ENCODE data around the gene PGS1.

The PGS1 gene

DNA sequence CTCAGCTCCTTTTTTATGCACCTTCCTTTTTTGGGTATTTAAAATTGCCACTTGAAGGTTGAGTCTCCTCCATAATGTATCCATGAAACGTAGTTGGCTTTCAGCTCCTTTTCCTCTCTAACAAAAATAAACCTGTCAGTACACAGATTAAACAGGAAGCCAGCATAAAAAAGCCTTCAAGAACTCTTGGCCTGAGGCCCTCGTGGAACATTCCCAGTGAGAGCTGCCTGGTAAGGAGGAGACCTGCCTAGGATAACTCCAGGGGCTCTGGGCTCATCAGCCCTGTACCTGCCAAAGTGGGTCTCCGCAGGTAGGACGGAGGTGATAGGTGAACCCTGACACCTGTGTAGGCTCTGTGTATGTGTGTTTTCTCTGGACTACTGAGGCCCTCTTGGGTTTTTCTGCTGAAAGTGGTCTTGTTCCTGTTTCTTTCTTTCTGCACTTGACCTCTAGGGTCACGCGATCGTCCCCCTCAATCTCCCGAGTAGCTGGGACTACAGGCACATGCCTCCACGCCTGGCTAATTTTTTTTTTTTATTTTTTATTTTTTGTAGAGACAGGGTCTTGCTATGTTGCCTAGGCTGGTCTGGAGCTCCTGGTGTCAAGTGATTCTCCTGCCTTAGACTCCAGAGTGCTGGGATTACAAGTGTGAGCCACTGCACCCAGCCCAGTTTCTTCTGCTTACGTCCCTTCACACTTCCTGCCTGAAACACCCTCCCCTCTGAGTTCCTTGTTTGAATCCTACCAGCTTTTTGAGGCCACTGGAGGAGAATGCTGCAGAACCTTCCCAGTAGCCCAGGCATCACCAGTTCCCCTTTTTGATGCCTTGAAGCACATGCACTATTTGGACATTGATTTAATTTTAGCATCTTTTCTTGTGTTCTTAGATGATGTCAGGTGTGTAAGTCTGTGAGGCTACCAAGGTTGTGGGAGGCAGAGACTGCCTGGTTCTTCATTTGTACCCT, 9.8 kb downstream of the PGS1 start:
- DNase-seq (ENCODE audit: low read depth in 3 of 3) = no peak

DNA sequence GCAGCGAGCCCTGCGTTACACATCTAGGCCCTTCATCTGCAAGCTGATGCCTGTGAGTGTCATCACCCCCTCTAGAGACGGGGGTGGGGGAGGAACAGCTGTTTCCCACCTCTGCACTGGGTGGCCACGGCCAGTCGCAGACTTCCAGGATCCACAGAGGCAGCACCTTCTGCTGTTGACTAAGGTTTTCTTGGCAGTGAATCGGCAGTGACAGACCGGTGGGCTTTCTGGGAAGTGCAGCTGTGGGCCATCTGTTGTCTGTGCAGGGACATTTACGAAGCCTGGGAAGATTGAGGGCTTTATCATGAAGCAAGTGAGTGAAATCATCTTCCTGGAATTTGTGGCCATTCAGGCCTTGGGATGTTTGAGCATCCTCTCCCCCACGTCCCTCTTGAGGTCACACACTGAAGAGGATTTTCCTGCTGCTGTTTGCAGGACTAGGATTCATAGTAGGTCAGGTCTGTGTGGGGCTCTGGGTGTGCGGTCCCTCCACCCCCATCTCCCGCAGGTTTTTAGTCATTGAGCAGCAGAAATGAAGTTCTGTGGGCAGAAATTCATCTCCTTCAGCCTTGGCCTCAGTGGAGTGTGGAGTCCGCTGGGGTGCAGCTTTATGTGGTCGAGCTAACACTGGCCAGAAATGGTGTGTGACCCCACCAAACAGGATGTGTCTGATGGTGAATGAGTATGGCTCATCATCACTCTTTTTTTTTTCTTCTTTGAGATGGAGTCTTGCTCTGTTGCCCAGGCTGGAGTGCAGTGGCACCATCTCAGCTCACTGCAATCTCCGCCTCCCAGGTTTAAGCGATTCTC, 12.0 kb downstream of the PGS1 start:
- DNase-seq (ENCODE audit: low read depth in 3 of 3) = no peak

GRCh38 chr17:78391051-78391431, 12.6 kb downstream of the PGS1 start:
- no peak for DNase-seq (ENCODE audit: low read depth in 3 of 3)

GRCh38 chr17:78391843-78392242, 13.4 kb downstream of the PGS1 start:
- DNase-seq (ENCODE audit: low read depth in 3 of 3) = no peak

GRCh38 chr17:78392295-78392694, 13.8 kb downstream of the PGS1 start:
- DNase-seq (ENCODE audit: low read depth in 3 of 3) = no peak

GRCh38 chr17:78393575-78393974, 15.1 kb downstream of the PGS1 start:
- DNase-seq (ENCODE audit: low read depth in 3 of 3) = no peak

GRCh38 chr17:78394209-78394608, 15.8 kb downstream of the PGS1 start:
- DNase-seq (ENCODE audit: low read depth in 3 of 3) = no peak

DNA sequence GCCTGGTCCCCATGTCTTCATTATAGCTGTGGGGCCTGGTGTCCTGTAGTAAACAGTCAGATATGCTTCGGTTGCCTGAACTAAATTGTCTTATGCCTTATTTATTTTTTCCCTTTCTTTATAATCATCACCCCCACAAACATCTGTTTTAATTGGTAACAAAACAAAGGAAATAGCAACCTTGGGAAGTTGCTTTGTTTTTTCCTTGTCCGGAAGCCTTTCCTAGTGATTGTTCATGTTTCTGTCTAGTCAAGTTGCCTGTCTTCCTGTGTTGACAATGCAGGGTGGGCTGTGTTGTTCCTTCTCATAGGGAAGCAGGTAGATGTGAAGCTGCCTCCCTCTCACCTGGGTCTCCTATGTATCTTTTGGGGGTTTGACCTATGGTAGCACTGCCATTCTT, 16.7 kb downstream of the PGS1 start:
- no peak for DNase-seq (ENCODE audit: low read depth in 3 of 3)

DNA sequence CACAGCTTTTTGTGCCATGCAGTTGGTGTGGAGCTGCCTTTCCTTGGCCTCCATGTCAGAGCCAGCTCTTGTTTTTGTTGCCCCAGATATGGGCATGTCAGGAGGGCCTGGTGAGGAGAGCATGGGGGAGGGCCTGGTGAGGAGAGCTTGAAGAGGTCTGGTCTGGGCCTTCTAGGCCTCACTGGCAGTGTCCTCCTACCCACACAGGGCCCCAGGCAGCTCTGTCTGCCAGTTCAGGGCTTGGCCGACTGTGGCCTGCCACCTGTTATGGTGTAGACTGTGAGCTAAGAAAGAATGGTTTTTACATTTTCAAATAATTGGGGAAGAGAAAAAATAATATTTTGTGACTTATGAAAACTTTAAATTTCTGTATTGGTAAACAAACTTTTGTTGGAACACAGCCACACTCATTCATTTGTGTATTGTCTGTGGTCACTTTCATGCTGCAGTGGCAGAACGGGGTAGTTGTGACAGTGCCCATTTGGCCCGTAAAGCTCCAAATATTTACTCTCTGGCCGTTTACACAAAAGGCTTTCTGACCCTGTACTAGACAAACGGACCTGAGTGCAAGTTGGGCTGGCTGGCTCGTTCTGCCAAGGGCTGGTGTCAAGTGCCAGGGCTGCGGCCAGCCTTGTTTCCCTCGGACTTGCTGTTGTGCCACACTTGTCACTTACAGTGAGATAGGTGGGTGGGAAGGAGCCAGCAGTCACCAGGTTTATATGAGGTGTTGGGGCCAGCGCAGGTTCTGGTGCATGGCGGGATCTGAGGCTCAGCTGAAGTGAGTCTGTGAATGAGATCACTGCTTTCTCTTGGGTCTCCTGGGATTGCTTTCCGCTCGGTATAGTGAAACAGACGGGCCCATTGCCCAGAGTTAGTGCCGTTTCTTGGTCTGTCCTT, 18.2 kb downstream of the PGS1 start:
- no peak for DNase-seq (ENCODE audit: low read depth in 3 of 3)

DNA sequence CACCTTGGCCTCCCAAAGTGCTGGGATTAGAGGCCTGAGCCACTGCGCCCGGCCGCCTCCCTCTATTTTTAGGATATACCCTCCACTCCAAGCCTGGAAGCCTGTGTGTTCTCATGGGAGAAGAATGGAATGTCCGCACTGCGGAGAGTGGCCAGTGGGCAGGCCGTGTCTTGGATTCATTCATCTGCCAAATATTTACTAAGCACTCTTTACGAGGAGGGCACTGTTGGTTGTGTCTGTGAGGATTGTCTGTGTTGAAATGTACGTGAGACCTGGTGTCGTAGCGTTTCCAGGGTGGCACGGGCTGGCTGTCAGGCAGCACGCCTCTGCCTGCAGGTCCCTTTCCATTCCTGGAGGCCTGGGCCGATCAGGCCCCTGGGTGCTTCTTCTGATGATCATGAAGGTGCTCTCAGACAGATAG, 19.2 kb downstream of the PGS1 start:
- DNase-seq (ENCODE audit: low read depth in 3 of 3) = no peak

GRCh38 chr17:78398390-78398789, 19.9 kb downstream of the PGS1 start:
- DNase-seq (ENCODE audit: low read depth in 3 of 3) = no peak

DNA sequence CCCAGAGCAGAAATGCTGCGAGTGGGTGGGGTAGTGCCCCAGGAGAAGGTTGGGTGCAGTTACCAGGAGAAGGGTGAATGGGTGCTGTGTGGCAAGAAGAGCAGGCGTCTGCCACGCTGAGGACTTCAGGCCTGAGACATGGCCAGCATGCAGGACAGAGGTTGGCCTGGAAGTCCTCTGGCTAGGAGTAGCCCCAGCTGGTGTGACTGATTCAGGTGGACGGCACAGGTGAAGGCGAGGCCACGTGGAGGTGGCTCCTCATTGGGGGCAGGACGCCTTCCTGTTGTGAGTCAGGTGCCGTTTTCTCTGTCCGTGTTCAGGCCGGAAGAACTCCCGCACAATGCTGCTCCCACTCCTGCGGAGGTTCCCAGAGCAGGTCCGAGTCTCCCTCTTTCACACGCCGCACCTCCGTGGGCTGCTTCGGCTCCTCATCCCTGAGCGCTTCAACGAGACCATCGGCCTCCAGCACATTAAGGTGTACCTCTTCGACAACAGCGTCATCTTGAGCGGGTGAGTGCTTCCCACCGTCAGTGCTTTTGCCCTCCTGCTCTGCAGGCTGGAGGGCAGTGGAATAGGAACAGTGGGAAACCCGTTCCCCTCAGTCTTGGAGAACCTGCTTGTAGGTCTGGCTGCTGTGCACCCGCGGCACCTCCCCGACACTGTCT, 20.7 kb downstream of the PGS1 start:
- no peak for DNase-seq (ENCODE audit: low read depth in 3 of 3)

DNA sequence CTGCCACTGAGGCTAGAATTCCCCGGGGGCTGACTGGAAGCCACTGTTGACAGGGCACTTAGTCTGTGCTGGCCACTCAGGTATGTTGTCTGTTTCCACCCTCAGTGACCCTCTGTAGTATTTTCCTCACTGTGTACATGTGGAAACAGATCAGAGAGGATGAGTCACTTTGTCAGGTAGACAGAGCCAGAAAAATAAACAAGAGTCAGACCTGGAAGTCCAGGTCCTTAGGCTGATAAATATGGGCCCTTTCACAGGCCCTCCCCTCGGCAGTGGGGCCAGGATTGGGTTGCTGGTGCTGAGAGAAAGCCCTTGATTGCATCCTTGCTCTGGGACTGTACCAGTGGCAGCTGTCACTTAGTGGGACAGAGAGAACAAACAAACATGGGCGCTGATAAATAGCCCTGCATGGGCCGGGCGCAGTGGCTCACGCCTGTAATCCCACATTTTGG, 21.3 kb downstream of the PGS1 start:
- no peak for DNase-seq (ENCODE audit: low read depth in 3 of 3)

DNA sequence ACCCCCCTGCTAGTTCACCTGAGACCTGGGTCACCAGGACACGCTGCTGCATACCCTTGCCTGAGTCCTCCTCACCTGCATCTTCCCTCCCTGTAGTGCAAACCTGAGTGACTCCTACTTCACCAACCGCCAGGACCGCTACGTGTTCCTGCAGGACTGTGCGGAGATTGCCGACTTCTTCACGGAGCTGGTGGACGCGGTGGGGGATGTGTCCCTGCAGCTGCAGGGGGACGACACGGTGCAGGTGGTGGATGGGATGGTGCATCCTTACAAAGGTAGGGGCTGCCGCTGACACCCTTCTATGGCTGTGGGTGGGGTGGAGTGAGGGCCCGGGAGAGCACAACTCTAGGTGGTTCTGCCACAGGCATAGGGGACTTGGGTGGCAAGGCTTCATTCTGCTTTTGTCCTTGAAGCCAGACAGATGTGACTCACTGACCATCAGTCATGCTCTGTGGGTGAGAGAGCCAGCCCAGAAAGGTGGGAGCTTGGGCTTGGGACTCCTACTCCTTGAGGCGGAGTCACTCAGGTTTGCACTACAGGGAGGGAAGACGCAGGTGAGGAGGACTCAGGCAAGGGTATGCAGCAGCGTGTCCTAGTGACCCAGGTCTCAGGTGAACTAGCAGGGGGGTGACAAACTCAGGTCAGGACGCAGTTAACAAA, 22.3 kb downstream of the PGS1 start:
- DNase-seq (ENCODE audit: low read depth in 3 of 3) = no peak

GRCh38 chr17:78401246-78401645, 22.8 kb downstream of the PGS1 start:
- no peak for DNase-seq (ENCODE audit: low read depth in 3 of 3)

- DNase-seq (ENCODE audit: low read depth in 3 of 3) = no peak
Measured at GRCh38 chr17:78401891-78402290, 23.4 kb downstream of the PGS1 start.

GRCh38 chr17:78403822-78404221, 25.4 kb downstream of the PGS1 start:
- no peak for DNase-seq (ENCODE audit: low read depth in 3 of 3)

GRCh38 chr17:78406396-78406795, 27.9 kb downstream of the PGS1 start:
- DNase-seq (ENCODE audit: low read depth in 3 of 3) = no peak

GRCh38 chr17:78406920-78407319, 28.5 kb downstream of the PGS1 start:
- DNase-seq (ENCODE audit: low read depth in 3 of 3) = no peak

GRCh38 chr17:78407387-78408000, 29.0 kb downstream of the PGS1 start:
- DNase-seq (ENCODE audit: low read depth in 3 of 3) = no peak

Measured in stimulated activated CD4-positive, alpha-beta T cell treated with anti-CD3 and anti-CD28 coated beads, TNF-alpha, amount 100 ng/mL, for 48 hours (primary cell).